HG03432 (cell line): ENCODE data around the gene MATN4.

Experiments used
- ATAC-seq: cut with Tn5 transposase; IDR thresholded peaks from one replicate; pipeline ENCODE4 v1.9.1; 2021; ENCODE audit warnings: mild to moderate bottlenecking, moderate library complexity; ENCODE audit not compliant: unreplicated experiment

The MATN4 gene

DNA sequence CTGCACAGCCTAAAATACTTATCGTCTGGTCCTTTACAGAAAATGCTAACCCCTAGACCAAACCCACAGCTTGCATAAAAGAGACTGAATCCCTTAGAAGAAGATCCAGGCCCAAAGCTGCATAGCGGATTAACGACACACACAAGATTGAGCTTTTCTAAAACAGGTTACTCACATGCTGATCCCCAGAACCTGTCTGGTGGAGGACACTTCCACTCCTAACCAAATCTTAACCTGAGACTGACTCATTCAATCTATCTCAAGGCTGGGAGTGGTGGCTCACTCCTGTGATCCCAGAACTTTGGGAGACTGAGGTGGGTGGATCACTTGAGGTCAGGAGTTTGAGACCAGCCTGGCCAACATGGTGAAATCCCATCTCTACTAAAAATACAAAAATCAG, 50.9 kb downstream of the MATN4 start:
- no peak for ATAC-seq

DNA sequence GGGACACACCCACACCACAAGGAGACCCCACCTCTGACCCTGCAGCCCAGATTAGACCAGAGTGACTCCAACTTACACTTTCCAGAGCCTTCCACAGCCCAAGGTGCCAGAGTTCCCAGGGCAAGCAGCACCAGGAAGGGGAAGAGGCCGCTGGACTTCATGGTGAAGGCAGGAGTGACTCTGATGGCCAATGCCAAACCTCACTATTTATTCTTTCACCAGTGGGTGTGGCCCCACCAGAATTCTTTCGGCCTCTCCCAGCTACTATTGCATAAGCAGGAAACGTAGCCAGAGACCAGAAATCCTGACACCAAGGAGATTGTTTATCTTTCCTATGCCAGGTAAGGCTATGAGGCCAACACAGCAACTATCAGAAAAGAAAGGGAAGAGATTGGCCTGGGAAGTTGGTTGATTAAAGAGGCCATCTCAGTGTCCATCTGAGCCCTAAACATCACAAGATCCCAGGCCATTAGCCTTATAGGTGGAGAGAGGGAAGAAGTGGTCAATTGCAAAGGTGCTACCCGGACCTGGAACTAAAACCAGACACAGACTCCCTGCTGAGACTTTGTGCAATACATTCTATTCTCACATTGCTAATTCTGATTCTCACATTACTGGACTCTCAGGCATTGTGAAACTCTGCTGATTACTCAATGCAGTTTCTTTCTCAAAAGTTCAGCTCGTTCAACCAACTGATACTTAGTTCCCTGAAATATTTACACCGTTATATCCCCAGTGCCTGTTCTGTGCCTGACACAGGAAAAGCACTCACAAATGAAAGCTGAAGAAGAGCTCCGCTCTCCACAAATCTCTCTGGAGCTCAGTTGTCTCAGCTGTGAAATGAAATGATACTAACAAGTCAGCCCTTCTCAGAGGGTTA, 53.5 kb downstream of the MATN4 start, which contains the start of gene SLPI:
Gene SLPI, minus strand, starts transcription at position 182 of the 880 bp plus-strand sequence. Its CDS starts 21 bp downstream, at position 161.
- ATAC-seq = no peak

DNA sequence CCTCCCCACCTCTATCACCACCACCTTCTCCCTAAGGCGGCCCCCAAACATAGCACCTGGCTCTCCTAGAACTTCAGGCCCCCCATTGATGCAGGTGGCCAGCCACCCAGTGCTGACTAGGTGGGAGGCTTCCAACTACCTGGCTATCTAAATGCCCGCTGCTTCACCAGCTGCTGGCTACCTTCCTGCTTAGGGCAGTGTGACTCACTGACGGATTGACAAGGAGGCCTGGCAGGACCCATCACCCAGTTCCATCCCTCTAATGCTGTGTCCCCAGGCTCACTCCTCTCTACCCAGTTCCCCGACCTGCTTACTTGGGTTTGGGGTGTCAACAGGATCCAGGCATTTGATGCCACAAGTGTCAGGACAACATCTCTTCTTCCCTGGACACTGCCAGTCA, 54.8 kb downstream of the MATN4 start:
- ATAC-seq = no peak

DNA sequence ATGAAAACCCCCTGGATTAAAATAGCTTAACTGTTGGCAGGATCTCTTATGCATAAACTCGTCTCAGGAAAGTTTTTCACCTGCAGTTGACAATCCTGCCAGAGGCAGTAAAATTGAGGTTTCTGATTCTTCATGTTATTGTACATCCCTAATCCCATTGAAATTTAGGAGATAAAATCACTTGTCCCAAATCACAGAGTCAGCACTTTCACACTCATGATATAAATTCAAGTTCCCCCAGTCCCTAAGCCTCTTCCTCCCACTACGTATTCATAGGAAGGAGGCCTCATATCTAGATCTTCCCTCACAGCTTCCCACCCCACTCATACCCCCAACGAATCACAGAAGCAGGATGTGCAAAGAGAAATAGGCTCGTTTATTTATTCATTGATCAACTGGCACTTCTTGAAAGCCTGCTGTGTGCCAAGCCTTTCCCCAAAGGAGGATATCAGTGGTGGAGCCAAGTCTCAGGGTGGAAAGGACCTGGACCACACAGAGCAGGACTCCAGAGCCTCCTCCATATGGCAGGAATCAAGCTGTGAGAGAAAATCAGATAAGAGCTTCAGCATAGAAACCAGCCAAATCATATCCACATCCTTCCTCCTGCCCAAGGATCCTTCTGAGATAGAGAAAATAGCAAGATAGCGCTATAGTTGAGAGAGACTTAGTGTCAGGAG, 56.1 kb downstream of the MATN4 start:
- ATAC-seq = no peak

DNA sequence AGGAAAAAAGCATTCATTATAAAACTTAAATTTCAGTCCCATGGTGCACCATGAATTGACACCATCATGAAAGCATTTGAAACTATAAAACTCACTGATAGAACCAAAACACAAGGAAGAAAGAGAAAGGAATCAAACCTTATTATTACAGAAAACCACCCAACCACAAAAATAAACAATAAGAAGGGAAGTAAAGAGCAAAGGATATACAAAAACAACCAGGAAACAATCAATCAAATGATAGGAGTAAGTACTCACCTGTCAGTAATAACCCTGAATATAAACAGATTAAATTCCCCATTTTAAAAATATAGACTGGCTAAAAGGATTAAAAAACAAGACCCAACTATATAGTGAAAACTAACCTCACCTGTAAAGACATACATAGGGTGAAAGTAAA, 59.5 kb downstream of the MATN4 start:
- ATAC-seq = no peak

DNA sequence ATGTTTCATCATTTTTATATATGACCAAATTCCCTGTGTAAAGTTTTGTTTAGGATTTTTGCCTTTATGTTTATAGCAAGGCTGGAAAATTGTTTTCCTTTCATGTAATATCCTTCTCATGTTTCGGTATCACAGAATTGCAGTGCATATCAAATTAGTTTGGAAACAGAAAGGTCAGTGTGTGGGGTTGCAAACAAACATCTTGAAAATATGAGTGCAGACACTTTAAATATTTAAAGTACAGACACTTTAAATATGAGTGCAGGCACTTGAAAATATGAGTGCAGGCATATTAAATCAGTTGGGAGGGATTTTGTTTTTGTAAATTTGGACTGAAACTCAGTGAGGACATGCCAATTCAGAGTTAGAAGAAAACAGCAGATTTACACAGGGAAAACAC, 60.2 kb downstream of the MATN4 start:
- ATAC-seq = no peak

DNA sequence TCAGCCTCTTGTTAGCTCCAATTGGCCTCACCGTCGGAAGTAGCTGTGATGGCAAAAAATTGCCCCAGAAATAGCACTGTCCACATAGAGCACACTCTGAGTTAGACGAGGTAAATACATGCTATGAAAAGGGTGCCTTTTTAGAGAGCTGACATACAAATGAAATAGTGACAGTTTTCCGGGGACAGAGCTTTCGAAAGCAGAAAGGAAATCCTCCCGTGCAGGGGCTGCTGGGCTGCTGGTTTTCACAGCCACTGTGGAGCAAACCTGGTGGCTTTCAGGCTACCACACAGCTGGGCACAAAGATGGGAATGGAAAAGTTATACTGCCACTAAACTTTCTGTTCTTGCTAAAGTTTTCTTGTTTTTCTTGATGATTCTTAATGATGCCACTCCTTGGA, 62.0 kb downstream of the MATN4 start:
- no peak for ATAC-seq
